Colon (tissue), 2 donors: ENCODE data around the gene MRGPRF.
"Not testable (repeated sequence)": the region's sequence is repeated elsewhere in the genome, so short reads cannot be mapped to it uniquely, and the experiment has no call there.

ENCODE experiments used
- FAIRE-seq: peaks from 2 replicates; lab custom pipeline; 2012; peaks lifted over from hg19 to GRCh38; lab: Jason Lieb, UNC
- donor health status: control.
- donor health status: control.

The MRGPRF gene

DNA sequence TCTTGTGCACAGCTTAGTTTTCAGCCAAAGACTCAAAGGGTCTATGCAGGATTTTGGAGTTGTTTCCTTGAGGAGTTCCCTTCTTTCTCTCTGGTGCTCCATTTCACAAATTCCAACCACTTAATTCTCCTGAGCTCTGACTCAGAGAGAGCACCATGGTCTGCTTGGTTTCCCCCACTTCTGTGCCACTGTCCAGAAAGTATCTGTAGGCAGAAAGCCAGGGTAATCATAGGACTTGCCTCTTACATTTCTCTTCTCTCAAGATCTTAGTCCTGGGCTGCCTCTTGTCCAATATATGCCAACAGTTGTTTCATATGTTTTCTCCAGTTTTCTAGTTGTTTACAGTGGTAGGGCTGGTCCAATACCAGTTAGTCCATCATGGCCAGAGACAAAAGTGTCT is 25.8 kb downstream of the MRGPRF start:
- FAIRE-seq: no peak

DNA sequence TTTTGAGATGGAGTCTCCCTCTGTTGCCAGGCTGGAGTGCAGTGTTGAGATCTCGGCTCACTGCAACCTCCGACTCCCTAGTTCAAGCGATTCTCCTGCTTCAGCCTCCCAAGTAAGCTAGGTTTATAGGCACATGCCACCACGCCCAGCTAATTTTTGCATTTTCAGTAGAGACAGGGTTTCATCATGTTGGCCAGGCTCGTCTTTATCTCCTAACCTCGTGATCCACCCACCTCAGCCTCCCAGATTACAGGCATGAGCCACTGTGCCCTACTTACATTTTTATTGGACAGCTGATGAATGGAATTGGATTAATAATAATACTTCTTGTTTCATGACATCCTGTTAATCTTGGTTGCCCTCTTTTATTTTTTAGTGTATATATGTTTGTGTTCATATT is 29.2 kb downstream of the MRGPRF start:
- FAIRE-seq: no peak

DNA sequence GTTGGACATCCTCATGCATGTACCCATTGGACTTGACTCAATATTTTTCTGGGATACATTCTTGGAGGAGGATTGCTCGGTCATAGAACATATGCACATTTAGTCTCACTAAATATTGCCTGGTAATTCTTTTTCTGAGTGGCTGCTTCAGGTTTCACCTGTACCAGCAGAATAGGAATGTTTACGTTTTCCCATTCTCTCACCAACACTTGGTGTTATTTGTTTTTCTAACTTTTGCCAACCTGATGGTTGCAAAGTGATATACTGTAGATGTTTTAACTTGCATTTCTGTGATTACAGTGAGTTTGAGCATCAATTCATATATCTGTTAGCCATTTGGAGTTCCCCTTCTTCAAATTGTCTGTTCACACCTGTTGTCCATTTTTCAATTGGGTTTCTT is 30.9 kb downstream of the MRGPRF start:
- no peak for FAIRE-seq

DNA sequence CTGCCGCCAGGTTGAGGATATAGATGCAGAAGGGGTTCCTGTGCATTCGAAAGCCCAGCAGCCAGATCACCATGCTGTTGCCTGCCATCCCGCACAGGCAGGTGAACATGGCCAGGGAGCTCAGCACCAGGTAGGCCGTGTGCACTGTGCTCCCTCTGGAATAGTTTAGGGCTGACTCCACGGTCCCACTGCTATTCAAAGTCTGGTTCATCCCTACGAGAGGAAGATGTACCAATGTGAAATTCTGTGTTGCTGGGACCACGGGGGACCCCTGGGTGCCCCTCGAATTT is 32.3 kb downstream of the MRGPRF start, which contains the start of gene MRGPRD:
MRGPRD (minus strand) TSS at position 211 of the 290 bp plus-strand sequence; CDS start at position 211, 0 bp downstream.
- FAIRE-seq: no peak

DNA sequence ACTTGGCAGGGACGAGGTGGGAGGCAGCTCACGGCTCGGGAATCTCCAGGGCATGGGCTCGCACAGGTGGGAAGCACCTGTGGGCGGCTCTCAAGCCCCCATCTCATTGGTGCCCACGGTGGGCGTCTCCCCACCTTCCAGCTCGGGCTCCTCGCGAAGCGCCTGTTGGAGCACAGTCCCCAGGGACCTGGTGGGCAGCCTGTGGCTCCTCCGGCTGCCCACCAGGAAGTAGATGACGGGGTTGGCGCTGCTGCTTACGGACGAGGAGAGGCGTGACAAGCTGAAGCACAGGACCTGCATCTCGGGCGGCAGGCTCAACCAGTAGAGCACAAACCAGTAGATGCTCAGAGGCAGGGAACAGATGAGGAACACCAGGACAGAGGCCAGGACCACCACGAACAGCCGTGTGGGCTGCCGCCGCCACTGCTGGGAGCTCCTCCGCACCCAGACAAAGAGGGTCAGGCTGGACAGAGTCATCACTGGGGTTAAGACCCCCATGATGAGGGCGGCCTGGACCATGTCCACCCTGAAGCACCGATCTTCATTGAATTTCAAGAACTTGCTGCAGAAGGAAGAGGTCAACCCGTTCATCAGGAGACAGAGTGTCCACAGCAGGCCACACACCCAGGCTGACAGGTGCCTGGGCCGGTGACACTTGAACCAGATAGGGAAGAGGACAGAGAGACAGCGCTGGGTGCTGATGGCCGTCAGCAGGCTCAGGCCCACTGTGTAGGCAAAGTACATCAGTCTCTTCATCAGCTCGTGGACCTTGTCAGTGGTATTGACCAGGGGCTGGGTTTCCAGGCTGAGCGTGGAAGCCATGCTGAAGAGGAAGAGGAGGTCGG is 32.9 kb downstream of the MRGPRF start:
- no peak for FAIRE-seq

DNA sequence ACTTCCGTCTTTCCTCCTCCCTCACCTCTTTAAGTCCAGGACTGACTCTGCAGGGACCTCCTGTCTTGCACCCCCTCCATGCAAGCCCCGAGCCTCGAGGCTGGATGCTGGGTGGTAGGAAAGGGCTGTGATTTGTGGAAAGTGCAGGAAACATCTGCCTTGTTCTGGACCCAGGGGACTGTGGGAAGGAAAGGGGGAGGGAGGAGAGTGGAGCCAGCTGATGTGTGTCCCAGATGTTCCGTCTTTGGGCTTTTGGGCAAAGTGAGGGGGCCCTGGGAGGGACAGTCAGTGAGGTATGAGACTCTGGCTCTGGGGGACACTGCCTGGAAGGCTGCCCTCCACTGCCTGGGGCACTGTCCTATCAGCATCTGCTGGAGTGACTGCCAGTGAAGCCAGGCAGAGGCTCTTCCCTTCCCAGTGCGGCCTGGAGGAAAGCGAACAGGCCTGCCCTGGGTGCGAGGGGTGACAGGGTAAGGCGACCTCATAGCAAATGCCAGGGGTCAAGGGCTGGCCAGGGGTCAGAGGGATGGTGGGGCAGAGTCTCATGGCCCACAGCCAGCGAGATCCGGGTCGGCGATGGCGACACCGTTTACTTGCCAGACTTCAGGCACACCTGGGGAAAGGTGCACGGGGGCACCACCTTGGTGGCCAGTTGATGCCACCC is 34.0 kb downstream of the MRGPRF start:
- no peak for FAIRE-seq

DNA sequence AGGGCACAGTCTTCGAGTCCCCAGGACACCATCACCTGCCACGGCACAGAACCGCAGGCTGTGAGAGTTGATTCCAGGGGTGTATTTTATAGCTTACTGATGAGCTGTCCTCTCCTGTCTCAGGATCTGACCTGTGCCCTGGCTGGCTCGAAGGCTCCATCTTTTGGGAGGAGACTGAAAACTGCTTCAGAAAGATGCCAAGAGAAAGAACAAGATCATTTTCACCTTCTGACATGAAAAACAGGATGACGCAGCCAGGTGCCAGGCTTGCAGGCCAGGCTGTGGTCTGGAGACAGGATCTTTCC is 34.5 kb downstream of the MRGPRF start:
- no peak for FAIRE-seq

DNA sequence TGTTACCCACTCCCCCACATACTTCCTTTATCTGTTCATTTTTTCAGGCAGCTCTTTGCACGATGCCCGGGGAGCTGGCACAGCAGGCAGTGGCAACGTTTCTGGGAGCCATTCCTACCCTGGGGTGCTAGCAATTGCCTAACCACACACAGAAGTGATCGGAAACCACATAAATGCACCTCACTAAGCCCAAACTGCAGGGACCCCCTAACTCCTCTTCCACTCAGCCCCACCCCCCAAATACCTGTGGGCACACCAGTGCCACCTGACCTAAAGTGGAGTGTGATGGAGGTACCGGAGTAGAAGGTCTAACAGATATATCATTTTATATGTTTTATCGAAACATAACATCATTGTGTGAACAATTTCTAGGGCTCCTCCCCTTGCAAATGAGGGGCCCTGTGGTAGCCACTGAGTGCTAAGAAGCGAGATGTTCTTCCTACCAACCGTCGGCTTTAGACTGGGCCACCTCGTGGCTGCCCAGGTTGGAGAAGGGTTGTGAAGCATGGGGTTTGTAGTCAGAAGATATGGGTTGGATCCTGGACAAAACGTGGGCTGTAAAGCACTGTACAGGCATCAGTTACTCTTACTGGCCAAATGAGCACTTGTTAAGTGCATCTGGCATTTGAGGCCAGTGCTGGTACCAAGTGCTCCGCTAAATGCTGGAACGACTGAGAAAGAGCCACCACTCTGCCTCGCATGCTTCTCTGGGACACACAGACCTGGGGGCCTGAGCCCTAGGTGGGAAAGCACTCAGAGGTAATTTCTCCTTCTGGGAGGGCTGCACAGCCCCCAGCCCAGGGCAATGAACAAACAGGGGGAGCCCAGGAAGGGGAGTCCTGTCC is 35.0 kb downstream of the MRGPRF start:
- FAIRE-seq: no peak

DNA sequence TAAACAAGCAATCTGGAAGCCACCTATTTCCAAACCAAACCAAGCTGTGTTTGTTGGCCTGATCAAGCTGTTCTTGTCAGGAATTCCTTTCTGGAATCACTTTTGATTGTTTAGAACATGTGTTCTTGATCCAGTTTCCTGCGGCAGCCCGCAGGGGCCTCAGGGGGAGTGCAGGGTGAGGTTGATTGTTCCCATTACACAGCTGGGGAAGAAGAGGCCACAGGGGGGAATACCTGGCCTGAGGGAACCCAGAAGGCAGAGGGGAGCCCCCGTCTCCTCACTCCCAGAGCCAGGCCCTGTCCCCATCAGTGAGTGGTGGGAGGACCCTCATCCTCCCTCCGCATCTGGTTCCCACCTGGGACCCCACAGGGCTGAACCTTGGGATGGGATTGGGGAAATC is 36.5 kb downstream of the MRGPRF start:
- no peak for FAIRE-seq

DNA sequence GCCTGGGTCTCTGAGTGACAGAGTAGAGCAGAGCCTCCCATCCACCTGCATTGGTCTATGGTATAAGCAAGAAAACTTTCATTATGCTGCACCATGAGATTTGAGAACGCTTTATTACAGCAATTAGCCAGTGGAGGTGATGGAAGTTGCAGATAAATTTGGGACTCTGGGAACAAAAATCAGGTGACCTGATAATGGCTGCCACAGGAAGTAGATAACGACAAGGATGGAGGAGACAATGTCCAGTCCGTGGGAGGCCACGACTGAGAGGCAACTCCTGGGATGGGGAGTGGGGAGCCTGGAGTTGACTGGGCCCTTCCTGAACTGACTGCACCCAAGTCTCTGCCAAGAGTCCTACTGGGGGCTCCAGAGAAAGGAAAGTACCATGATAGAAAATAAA is 37.0 kb downstream of the MRGPRF start:
- FAIRE-seq: no peak

DNA sequence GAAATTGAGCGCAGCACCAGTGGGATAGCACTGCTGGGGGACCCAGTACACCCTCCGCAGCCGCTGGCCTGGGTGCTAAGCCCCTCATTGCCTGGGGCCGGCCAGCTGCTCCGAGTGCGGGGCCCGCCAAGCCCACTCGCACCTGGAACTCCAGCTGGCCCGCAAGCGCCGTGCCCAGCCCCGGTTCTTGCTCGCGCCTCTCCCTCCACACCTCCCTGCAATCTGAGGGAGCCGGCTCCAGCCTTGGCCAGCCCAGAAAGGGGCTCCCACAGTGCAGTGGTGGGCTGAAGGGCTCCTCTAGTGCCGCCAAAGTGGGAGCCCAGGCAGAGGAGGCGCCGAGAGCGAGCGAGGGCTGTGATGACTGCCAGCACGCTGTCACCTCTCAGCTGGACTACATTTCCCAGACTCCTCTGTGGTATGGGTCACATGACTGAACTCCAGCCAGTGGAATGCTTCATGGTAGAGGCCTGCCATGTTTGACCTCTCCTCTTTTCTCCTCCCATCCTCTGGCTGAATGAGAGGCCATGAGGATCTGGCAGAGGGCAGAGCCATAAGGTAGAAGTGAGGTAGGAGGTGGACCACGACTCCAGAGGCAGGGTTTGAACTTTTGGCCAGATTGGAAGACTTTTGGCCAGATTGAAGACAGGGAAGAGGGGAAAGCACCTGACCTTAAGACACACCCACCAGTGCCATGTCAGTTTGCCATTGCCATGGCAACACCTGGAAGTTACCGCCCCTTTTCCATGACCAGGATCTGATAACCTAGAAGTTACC is 38.4 kb downstream of the MRGPRF start:
- FAIRE-seq: no peak

DNA sequence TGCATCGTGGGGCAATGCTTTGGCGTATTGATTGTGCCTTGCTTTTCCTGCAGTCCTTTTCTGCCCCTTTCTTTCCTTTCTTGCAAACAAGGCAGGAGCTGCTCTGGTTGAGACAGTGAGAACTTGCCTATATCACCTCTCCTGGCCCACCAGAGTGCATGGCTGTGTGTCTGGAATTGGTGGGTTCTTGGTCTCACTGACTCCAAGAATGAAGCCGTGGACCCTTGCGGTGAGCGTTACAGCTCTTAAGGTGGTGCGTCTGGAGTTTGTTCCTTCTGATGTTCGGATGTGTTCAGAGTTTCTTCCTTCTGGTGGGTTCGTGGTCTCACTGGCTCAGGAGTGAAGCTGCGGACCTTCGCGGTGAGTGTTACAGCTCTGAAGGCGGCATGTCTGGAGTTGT is 39.3 kb downstream of the MRGPRF start:
- FAIRE-seq: not testable (repeated sequence)

DNA sequence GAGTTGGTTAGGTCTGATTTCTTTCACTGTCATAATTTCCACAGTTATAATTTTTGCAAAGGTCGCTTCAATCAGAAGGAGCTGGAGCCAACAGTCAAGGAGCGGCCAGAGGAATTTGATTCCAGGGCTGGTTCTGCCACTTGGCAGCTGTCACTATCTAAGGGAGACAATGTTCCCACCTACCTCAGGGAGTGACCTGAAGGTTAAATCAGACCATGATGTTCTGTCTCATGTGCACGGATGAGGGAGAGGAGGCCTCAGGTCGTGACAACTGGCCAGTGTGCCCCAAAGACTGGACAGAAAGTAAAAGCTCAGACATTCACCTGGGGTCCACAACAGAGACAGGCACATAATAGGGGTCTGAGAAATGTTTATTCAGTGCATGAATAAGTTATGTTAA is 39.8 kb downstream of the MRGPRF start:
- no peak for FAIRE-seq

DNA sequence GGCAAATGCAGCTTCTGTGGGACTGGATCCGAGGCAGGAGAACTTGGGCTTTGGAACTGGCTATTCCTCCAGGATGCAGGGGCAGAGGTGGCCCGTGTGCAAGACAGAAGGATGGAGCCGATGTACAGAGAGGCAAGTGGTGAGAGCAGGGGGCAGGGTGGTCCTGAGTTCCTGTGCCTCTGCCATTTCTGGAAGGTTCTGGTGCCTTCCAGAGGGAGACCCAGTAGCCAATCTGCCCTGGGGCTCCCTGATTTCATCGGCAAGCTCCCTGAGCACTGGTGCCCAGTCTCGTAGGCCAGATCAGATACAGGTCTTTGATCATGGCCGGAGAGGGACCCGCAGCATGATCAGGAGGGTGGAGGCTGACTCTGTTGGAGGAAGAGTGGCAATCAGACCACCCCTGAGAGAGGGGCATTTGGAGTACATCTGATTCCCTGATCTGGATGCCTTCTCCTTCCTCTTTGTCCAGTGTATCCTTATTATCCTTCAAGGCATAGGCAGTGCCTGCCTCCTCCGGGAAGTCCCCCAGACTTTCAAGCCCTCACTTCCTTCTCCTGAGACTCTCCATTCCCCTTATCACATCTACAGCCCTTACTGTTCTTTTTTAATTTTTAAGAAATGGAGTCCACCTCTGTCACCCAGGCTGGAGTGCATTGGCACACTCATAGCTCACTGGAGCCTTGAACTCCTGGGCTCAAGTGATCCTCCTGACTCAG is 42.0 kb downstream of the MRGPRF start:
- FAIRE-seq: no peak

DNA sequence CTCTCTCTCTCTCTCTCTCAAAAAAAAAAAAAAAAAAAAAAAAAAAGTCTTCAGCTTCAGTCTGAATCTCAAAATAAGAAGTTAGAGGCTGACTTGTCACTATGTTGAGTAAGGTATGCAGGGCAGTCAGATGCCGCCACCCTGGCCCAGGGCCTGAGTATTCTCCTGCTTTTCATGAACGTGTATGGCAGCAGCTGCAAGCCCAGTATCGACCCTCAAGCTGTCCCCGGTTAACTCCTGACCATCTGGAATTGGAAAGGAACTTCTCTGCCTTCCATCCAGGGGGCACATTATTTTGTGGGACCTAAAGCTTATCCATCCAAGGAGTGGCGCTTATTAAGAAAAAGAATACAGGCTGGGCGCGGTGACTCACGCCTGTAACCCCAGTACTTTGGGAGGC is 43.7 kb downstream of the MRGPRF start:
- no peak for FAIRE-seq

DNA sequence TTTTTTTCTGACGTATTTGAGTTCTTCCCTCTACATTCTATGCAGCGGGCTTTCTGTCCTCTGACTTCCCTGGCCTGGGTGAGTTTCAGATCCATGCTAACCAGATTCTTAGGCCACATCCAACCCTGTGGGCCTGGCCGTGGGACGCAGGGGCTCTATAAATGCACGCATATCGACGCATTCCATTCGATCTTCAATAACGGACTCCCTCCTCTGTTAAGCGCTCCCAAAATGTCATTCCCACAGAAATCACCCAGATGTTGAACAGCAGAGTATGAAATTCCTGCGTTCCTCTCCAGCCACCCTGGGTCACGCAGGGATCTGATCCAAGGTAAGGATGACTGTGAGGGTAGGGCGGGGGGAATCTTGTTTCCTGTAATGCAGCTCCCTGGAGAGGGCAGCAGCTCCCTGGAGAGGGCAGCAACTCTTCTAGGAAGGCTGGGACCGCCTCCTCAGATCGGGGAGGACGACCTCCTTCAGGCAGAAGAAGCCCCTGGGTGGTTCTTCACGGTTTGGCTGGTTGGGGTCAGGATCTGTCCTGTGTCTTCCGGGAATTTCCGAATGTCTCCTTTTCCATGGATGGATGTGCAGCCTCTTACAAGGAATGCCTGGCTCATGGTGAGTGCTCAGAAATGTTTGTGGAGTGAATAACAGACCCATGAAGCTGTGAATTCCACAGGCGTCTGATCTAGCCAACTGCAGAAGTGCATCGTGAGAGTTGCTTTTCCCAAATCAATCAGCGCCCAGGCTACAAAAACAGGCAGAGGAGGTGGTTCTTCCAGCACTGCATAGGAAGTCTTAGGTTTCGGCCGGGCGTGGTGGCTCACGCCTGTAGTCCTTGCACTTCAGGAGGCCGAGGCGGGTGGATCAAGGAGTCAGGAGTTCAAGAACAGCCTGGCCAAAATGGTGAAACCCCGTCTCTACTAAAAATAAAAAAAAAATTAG is 44.5 kb downstream of the MRGPRF start:
- no peak for FAIRE-seq

DNA sequence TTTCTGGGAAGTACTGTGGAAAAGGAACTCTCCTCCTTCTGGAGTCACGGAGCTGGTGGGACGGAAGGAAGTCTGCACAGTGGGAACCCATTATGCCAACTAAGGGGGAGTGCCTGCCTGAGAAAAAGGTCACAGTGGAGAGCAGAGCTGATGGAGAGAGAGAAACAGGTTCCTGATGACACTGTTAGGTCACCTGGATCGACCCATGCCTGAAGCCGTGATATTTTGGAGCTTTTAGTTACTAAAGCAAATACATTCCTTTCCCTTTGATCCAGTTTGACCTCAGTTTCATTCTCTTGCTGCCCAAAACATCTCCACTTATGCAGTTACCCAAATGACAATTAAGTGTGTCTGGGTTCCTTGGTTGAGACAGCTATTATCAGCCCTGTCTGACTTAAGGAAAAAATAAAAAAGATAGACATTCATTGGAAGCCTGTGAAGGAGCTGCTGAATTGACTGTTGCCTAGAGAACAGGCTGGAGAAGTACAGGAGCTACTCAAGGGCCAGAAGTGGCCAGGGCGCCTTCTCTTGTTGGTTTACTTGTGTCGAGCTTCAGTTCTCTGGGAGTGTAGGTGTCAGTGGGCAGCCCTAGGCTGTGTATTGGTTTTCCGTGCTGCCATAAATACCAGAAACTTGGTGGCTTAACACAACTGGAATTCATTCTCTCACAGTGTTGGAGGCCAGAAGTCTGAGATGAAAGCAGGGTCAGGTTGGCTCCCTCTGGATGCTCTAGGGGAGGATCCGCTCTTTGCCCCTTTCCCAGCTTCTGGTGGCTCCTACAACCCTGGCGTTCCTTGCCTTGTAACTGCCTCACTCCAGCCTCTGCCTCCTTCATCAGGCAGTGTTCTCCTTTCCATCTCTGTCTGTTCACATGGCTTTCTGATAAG is 45.9 kb downstream of the MRGPRF start:
- no peak for FAIRE-seq

DNA sequence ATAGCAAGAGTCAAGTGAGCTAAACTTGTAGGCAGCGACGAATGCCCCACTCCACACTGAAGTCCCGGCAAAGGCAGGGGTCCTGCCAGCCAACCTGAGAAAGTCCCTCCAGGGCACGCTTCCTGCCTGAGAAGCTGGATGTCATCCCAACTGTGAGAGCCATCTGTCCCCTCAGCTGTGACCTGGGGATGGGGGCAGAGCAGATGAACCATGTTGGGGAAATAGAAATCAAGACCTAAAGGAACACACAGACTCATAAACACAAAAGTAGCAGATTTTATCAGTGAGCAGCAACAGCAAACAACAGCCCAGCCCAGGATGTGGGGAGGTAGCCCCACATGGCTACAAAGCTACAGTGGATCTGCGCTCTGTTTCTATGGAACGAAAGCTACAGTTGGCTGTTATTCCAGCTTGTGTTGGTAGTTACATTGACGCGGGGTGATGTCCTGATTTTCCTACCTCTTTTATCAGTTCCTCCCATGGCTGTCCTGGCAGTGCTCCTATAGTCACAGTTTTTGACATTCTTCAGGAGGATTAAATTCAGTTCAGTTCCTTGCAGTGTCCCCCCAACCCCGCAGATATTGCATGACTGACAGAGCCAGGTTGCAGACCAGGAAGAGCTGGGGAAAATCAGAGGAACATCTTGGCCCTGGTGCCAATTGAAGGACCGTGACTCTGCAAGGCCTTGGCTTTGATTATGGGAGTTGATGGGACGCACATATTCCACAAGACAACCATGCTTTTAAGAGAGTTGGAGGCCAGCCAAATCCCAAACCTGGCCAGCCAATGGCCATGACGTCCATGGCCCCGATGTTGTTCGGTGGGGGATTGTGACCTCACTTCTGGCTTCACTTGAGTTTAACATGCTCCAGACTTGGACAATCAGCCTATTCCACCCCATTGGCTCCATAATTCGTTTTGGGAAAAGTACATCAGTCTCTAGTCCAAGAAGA is 46.9 kb downstream of the MRGPRF start:
- FAIRE-seq: no peak
